ENCODE results near the gene DUOXA1.

DUOXA1 gene

DNA sequence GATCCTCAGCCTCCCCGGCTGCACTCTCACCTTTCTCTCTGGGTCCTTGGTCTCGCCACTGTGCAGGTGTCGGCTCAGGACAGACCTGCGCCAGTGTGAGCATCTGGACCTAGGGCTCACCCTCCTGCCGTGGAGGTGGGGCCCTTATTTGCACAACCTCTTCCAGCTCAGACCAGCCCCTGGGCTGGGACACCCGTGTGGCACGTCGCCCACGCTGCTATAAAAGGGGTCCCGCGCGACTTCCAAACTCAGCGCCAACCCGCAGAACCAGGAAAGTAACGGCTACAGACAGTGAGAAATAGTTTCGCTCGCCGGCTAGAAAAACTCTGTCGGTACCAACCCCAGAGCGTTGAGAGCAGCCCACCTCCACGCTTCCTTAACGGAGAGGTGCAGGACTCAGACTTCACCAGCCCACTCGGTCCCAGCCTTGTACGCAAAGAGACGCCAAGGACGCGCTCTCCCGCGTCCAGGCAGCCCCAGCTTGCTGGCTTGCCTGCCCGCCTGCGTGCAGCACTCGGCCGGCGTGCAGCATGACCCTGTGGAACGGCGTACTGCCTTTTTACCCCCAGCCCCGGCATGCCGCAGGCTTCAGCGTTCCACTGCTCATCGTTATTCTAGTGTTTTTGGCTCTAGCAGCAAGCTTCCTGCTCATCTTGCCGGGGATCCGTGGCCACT, 15.5 kb downstream of the DUOXA1 start, which contains the start of the genes DUOX2 and DUOXA2:
Gene DUOX2, minus strand, starts transcription at position 97 of the 675 bp plus-strand sequence. CDS start 761 bp downstream, outside the sequence.
Gene DUOXA2, plus strand, starts transcription at position 251 of the 675 bp plus-strand sequence. Its CDS starts 280 bp downstream, at position 531.
- Histone ChIP-seq H3K36me3 (ENCODE audit: control insufficient read depth, insufficient read depth, low read length) (no peaks in the 10 kb centered on the region), H3K4me3 (ENCODE audit: insufficient read depth, low read depth, low read length, poor library complexity, severe bottlenecking) (no peak within 1 kb of the TSS), H3K9me3 (ENCODE audit: control insufficient read depth, low read length) (no peaks in the 10 kb centered on the region), H3K27me3 (replicated peaks; ENCODE audit: control insufficient read depth, insufficient read depth, low read length, poor library complexity, severe bottlenecking) (peaks cover 68% of the 10 kb centered on the region), H3K27ac (ENCODE audit: insufficient read depth, low read length, poor library complexity, severe bottlenecking) (no peak within 1 kb of the TSS), H3K4me1 (ENCODE audit: control insufficient read depth, insufficient read depth, low read length, poor library complexity, severe bottlenecking) (peaks cover 46% of the 10 kb centered on the region)
- no peak for DNase-seq

DNA sequence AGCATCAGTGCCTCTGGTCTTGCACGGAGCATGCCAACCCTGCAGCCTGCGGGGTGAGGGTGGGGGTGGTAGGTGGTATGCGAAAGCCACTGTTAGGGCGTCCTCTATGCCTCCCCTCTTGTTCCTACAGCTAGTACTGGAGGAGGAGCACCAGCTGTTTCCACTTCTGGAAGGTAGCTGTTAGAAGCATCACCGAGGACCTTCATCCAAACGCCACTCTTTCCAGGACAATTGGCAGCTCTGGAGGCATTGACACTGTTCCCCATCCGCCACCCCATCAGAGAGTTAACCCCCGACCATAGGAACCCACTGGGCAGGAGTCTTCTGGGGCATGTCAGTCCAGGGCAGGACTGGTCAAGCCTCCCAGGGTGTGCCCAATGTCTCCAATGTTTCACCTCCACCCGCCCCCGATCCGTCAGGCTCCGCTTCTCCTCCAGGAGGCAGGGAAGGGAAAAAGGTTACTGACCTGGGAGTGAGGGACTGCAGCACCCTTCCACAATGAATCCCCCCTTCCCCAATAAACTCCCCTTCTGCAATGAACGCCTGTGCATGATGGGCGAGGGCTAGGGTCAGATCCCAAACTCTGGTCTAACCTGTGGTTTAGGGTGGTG, 16.2 kb downstream of the DUOXA1 start:
- no peak for DNase-seq
- Histone ChIP-seq H3K9me3 (ENCODE audit: control insufficient read depth, low read length) (no peaks in the 10 kb centered on the region), H3K27ac (ENCODE audit: insufficient read depth, low read length, poor library complexity, severe bottlenecking) (no peak overlapping the region), H3K4me1 (ENCODE audit: control insufficient read depth, insufficient read depth, low read length, poor library complexity, severe bottlenecking) (peaks cover 46% of the 10 kb centered on the region), H3K36me3 (ENCODE audit: control insufficient read depth, insufficient read depth, low read length) (no peaks in the 10 kb centered on the region), H3K27me3 (replicated peaks; ENCODE audit: control insufficient read depth, insufficient read depth, low read length, poor library complexity, severe bottlenecking) (peaks cover 68% of the 10 kb centered on the region), H3K4me3 (ENCODE audit: insufficient read depth, low read depth, low read length, poor library complexity, severe bottlenecking) (no peak overlapping the region)

- Histone ChIP-seq H3K4me3 (ENCODE audit: insufficient read depth, low read depth, low read length, poor library complexity, severe bottlenecking) (peak overlapping the region; percentile 35), H3K36me3 (ENCODE audit: control insufficient read depth, insufficient read depth, low read length) (no peaks in the 10 kb centered on the region), H3K9me3 (ENCODE audit: control insufficient read depth, low read length) (no peaks in the 10 kb centered on the region), H3K4me1 (ENCODE audit: control insufficient read depth, insufficient read depth, low read length, poor library complexity, severe bottlenecking) (peaks cover 41% of the 10 kb centered on the region), H3K27me3 (replicated peaks; ENCODE audit: control insufficient read depth, insufficient read depth, low read length, poor library complexity, severe bottlenecking) (peaks cover 63% of the 10 kb centered on the region), H3K27ac (ENCODE audit: insufficient read depth, low read length, poor library complexity, severe bottlenecking) (no peak overlapping the region)
- no peak for DNase-seq
Measured at GRCh38 chr15:45112591-45113379, 16.9 kb downstream of the DUOXA1 start.

GRCh38 chr15:45112143-45112590, 17.5 kb downstream of the DUOXA1 start:
- Histone ChIP-seq H3K4me3 (ENCODE audit: insufficient read depth, low read depth, low read length, poor library complexity, severe bottlenecking) (peak overlapping the region; percentile 35), H3K36me3 (ENCODE audit: control insufficient read depth, insufficient read depth, low read length) (no peaks in the 10 kb centered on the region), H3K4me1 (ENCODE audit: control insufficient read depth, insufficient read depth, low read length, poor library complexity, severe bottlenecking) (peaks cover 36% of the 10 kb centered on the region)

DNA sequence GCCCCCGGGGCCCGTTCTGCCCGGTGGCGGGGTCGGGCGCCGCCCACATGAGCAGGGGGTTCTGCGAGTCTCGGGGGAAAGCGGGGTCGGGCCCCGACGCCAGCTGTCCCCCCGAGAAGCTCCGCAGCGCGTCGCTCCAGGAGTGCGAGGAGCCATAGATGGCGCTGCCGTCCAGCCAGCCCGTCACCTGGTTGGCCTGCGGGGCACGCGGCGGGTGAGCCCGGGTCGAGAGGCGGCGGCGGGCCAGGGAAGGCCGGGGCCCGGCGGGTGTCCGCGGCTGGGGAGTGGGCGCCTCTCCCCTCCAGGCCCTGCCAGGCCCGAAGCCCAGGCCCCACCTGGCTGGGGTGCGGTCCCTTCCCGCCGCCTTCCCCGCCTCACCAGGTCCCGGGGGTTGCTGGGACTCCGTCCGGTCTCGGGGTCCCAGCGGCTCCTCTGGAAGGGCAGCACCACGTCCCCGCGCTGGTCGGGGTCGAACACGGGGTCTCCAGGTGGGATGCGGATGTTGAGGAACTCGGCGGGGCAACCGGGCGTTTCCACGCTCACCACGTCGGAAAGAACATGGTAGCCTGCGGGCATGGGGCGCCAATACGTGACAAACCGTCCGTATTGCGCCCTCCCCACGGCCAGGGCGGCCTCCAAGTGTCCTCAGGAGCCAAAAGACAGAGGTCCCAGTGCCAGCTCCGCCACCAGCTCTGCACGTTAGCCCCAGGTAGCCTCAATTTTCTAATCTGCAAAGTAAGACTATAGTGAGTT, 18.1 kb downstream of the DUOXA1 start:
- H3K4me3 ChIP-seq (ENCODE audit: insufficient read depth, low read depth, low read length, poor library complexity, severe bottlenecking), result no peak overlapping the region
- H3K27me3 ChIP-seq (replicated peaks; ENCODE audit: control insufficient read depth, insufficient read depth, low read length, poor library complexity, severe bottlenecking), result peaks cover 51% of the 10 kb centered on the region
- H3K4me1 ChIP-seq (ENCODE audit: control insufficient read depth, insufficient read depth, low read length, poor library complexity, severe bottlenecking), result peaks cover 30% of the 10 kb centered on the region
- no peak for DNase-seq
- H3K27ac ChIP-seq (ENCODE audit: insufficient read depth, low read length, poor library complexity, severe bottlenecking), result no peak overlapping the region
- no peaks in the 10 kb centered on the region for H3K36me3 ChIP-seq (ENCODE audit: control insufficient read depth, insufficient read depth, low read length)
- no peaks in the 10 kb centered on the region for H3K9me3 ChIP-seq (ENCODE audit: control insufficient read depth, low read length)

More at GRCh38 chr15:45112143-45112590, 17.5 kb downstream of the DUOXA1 start:
- Histone ChIP-seq H3K27ac (ENCODE audit: insufficient read depth, low read length, poor library complexity, severe bottlenecking) (no peak overlapping the region), H3K27me3 (replicated peaks; ENCODE audit: control insufficient read depth, insufficient read depth, low read length, poor library complexity, severe bottlenecking) (peaks cover 57% of the 10 kb centered on the region), H3K9me3 (ENCODE audit: control insufficient read depth, low read length) (no peaks in the 10 kb centered on the region)
- no peak for DNase-seq

DNA sequence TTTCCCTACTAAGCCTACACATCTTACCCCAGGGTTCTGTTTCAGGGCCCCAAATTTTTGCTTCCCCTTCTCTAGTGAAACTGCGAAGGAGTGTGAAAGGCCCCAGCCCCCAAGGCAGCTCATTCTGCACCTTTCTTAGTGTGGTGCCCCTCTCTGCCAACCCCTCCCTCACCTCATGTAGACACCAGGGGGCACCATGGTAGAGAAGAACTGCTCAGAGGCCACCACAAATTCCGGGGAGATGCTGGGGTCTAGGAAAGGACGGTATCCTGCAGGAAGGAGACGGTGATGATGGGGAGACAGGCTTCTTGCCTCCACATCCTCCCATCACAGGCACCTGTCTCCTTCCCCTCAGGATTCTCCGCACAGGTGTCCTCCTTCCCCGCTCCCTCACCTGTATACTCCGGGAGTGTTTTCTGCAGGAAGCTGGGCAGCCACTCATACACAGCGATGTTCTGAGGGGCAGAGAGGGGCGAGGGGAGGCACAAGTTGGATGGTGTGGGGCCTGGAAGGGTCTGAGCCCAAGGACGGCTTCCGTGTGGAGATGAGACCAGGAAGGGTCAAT, 19.3 kb downstream of the DUOXA1 start:
- Histone ChIP-seq H3K4me1 (ENCODE audit: control insufficient read depth, insufficient read depth, low read length, poor library complexity, severe bottlenecking) (peaks cover 23% of the 10 kb centered on the region), H3K27ac (ENCODE audit: insufficient read depth, low read length, poor library complexity, severe bottlenecking) (no peak overlapping the region), H3K27me3 (replicated peaks; ENCODE audit: control insufficient read depth, insufficient read depth, low read length, poor library complexity, severe bottlenecking) (peaks cover 45% of the 10 kb centered on the region), H3K4me3 (ENCODE audit: insufficient read depth, low read depth, low read length, poor library complexity, severe bottlenecking) (no peak overlapping the region), H3K36me3 (ENCODE audit: control insufficient read depth, insufficient read depth, low read length) (no peaks in the 10 kb centered on the region), H3K9me3 (ENCODE audit: control insufficient read depth, low read length) (no peaks in the 10 kb centered on the region)
- DNase-seq, result no peak

GRCh38 chr15:45107941-45108630, 21.6 kb downstream of the DUOXA1 start:
- Histone ChIP-seq H3K27me3 (replicated peaks; ENCODE audit: control insufficient read depth, insufficient read depth, low read length, poor library complexity, severe bottlenecking) (peaks cover 29% of the 10 kb centered on the region), H3K36me3 (ENCODE audit: control insufficient read depth, insufficient read depth, low read length) (no peaks in the 10 kb centered on the region), H3K4me3 (ENCODE audit: insufficient read depth, low read depth, low read length, poor library complexity, severe bottlenecking) (no peak overlapping the region), H3K9me3 (ENCODE audit: control insufficient read depth, low read length) (no peaks in the 10 kb centered on the region), H3K4me1 (ENCODE audit: control insufficient read depth, insufficient read depth, low read length, poor library complexity, severe bottlenecking) (peaks cover 12% of the 10 kb centered on the region), H3K27ac (ENCODE audit: insufficient read depth, low read length, poor library complexity, severe bottlenecking) (no peak overlapping the region)
- no peak for DNase-seq

DNA sequence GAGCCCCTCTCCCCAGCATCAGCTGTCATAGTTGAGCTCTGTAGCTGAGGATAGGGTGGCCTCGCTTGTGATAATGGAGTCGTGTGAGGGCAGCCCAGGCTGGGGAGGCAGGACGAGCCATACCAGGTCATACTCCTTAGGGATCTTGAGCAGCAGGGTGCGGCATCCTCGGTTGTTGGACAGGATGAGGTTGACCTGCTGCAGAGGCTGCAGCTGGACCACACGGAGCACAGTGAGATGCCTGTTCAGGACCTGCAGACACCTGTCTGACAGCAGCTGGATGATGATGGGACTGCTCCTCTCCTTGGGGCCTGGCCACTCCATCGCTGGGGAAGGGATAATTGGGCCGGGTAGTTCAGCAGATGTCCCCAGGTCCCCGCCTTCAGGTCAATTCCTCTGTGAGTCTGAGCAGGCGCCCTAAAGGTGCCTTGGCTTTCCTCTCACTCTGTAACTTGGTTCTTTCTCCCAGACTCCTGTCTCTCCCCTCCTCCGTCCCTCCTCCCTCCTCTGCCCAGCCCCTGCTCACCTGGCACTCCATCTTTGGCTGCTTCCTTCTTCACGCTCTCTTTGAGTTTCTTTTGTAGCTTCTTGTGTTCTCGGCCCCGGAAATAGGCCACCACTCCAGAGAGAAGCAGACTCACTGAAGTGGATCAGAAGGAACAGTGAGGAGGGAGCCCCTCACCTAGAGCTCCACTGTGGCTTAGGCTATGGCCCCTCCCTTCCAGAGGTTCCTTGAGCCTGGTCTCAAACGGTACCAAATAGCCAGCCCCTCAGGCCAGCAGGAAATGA, 23.5 kb downstream of the DUOXA1 start:
- DNase-seq, result no peak
- Histone ChIP-seq H3K9me3 (ENCODE audit: control insufficient read depth, low read length) (no peaks in the 10 kb centered on the region), H3K27me3 (replicated peaks; ENCODE audit: control insufficient read depth, insufficient read depth, low read length, poor library complexity, severe bottlenecking) (peaks cover 11% of the 10 kb centered on the region), H3K4me1 (ENCODE audit: control insufficient read depth, insufficient read depth, low read length, poor library complexity, severe bottlenecking) (no peaks in the 10 kb centered on the region), H3K36me3 (ENCODE audit: control insufficient read depth, insufficient read depth, low read length) (no peaks in the 10 kb centered on the region), H3K4me3 (ENCODE audit: insufficient read depth, low read depth, low read length, poor library complexity, severe bottlenecking) (no peak overlapping the region), H3K27ac (ENCODE audit: insufficient read depth, low read length, poor library complexity, severe bottlenecking) (no peak overlapping the region)
